ENCODE measurements around the gene HOMER3.

HOMER3 gene

DNA sequence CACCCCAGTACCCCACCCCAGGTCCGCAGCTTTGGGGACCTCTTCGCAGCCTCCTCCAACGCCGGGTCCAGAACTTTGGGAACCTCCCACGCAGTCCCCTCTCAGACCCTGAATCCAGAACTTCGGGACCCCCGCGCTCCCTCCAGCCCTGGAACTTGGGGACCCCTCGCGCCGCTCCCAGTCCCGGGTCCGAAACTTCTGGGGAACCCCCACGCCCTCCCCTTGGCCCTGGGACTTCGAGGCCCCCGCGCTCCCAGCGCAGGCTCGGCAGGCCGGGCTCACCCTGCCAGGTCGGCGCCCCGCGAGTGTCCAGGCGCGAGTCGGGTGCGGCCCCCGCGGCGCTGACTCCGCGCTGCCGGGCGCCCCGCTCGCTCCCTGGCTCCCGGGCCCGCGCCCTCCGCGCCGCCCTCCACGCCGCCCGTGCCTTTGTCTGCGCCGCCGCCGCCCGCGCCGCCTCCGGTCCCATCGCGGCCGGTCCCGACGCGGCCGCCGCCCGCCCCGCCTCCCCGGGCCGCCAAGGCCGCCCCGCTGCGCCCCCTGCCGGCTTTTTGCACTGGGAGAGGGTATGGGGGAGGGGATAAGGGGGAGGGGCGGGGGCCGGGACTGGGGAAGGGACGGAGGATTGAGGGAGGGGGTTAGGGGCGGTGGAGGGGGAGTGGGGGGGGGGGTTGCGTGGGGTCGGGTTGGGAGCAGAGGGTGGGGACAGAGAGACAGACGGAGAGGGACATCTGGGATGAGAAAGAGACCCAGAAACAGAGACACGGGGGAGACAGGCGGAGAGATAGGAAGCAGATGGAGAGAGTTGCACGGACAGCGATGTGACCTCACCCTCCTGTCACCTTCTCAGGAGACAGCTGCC, at the start of gene HOMER3:
Gene HOMER3 (minus strand): TSS at position 449 of the 859 bp plus-strand sequence. CDS start 2,235 bp downstream, outside the sequence.
- DNase-seq: peak; percentile 80

DNA sequence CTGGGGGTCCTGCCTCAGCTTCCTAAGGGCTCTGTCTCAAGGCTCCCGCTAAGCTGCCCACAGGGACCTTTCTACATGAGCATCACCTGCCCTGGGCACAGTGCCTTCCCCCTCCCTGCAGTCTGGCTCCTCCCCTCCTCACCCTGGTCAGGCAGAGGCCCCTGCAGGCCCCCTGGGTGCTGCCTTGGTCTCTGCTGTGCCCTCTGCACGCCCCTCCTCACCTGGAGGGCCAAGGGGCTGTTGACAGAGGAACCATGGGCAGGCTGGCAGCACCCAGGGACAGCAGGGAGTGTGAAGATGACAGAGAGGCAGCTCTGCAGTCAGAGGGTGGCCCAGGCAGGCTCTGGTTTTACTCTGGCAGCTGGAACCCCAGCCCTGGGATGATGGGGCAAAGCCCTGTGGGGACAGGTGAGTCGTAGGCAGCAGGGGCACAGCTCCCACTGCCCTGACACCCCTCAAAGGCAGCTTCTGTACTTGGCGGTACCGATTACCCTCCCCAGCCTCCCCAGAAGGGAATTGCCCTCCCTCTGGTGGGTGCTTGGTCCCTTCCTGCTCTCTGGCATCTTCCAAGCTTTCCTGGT, 49.2 kb upstream of the HOMER3 start:
- no peak for DNase-seq

DNA sequence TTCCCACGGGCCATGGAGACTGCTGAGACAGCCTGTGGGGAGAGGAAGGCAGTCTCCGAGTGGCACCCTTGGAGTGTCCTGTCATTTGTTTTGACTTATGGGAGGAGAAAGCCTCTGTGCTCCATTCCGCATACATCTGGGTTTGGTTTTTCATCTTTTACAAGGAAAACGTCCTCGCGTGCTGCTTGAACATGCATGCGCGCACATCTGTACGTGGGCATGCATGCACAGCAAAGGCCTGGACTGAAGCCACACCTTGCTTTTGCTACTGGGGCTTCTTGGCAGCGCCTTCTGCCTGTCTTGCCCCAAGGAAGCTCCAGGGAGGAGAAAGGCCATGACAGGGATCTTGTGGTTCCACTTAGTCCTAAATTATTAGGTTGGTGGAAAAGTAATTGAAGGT, 48.3 kb upstream of the HOMER3 start:
- DNase-seq: no peak

DNA sequence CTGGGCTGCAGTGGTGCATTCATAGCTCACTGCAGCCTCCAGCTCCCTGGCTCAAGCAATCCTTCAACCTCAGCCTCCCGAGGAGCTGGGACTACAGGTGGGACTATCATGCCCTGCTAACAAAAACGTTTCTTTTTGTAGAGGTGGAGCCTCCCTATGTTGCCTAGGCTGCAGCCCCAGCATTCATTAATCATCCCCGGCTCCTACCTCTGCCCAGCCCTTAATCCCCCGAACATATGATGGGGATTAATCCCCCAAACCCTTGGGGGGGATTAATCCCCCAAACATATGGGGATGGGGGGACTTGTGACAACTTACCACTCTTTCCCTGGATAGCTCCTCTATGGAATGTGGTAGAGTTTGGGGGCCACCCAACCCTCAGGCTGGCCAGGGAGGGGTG, 46.4 kb upstream of the HOMER3 start:
- no peak for DNase-seq

DNA sequence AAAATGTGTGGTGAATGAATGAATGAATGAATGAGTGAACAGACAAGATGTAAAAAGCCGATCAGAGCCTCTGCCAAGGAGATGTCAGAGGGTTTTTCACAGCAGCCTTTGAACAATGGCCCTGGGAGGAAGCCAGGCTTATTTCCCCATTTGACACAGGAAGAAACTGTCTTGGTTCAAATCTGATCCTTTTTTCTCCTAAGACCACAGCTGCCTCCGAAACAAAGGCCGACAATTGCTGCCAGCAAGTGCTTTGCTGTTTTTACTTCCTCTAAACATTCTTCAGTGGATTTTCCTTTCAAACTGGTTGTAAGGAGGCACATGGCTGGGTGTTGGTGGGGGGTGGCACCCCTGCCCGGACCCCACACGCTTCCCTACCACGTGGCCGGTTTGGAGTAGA, 44.2 kb upstream of the HOMER3 start:
- DNase-seq: peak; percentile 65

DNA sequence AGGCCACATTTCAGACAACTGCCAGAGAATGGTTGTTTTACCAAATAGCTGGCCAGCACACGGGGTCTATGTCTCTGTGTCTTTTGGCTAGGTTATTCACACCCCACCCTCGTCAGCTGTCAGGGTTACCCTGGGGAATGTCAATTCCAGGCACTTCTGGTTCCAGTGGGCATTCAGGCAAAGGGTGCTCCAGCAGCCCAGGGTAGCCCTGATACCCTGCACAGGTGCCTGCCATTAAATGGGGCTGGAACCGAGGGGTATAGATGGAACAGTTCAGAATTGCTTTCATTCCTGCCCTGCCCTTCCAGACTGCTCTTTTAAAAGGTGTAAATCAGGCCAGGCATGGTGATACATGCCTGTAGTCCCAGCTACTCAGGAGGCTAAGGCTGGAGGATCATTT, 43.2 kb upstream of the HOMER3 start:
- no peak for DNase-seq

DNA sequence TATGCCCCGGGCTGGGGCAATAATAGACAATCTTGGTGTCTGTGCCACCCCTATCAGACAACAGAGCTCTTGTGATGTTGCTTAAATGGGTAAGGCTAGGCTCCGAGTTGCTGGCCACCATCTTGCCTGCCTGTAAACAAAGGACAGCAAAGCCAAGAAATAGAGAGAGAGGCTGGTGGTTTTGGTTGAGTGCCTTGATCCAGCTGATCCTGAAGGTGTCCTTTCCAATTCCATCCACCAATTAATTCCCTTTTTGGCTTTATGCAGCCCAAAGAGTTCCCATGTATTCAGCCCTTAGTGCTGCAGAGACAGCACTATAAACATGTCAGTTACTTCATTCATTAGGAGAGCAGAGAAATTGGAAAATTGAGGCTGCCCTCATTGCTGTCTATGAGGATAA, 41.7 kb upstream of the HOMER3 start:
- no peak for DNase-seq

DNA sequence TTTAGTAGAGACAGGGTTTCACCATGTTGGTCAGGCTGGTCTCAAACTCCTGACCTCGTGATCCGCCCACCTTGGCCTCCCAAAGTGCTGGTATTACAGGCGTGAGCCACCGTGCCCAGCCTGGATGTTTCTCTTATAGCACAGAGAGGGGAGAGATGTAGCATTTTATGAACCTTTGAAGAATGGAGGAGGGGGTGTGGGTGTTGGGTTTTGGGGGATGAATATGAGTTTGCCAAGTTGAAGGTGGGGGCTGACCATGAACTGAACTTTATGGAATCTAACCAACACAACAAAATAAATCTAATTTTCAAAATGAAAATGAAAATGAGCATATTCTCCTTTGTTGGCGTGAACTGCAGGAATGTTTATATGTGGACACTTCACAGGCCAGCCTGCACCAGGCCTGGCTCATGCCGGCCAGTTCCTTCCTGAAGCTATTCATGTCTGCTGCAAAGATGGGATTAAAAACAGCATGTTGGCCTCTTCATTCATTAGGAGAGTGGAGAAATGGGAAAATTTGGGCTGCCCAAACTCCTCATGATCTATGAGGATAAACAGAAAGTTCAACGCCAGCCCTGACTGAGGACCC, 39.5 kb upstream of the HOMER3 start:
- no peak for DNase-seq

DNA sequence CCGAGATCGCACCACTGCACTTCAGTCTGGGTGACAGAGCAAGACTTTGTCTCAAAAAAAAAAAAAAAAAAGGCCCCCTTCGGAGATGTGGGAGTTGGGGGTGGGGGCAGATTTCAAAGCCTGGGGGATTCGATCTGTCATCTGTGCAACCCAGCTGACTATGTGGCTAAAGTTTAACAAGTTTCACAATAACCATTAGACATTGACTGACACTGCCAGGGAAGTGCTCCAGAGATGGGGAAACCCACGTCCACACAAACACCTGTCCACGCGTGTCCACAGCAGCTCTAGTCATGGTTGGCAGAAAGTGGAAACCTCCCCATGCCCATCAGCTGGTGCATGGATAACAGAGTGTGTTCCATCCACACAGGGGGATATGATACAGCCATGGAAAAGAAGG, 37.6 kb upstream of the HOMER3 start:
- DNase-seq: no peak

DNA sequence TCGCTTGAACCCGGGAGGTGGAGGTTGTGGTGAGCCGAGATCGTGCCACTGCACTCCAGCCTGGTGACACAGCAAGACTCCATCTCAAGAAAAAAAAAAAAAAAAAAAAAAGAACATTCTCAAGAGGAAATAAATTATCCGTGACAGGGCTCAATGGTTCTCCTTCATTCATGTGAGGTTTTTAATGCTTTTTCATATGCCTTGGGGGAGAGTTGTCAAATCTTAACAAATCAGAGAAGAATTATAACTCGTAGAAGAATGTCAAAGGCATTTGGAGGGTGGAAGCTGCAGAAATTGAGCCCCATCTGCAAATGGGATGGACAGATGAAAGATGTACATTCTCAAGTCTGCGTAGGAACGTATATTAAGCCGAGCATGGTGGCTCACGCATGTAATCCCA, 34.9 kb upstream of the HOMER3 start:
- no peak for DNase-seq

DNA sequence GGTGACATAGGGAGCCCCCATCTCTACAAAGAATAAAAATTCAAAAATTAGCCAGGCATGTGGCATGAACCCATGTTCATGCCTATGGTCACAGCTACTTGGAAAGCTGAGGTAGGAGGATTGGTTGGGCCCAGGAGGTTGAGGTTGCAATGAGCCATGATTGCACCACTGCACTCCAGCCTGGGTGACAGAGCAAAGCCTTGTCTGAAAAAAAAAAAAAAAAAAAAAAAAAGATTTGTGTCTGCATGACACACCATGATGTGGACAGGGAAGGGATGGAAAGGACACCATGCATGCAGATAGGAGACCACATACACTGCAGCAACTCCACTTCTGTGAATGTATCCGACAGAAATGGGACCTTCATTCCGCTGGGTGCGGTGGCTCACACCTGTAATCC, 34.0 kb upstream of the HOMER3 start:
- no peak for DNase-seq

DNA sequence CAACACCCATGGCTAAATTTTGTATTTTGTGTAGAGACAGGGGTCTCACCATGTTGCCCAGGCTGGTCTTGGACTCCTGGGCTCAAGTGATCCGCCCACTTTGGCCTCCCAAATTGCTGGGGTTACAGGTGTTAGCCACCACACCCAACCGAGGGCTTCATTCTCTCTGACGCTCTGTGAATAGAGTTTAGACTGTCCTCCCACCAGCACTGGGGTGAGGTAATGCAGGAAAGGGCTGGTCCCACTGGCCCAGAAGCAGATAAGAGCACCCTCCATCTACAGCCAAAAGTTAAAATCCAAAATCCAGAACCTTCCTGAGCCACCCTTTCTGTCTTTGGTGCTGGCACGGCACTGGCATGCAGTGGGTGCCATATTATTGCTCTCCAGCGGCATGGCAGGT, 31.8 kb upstream of the HOMER3 start:
- DNase-seq: no peak

DNA sequence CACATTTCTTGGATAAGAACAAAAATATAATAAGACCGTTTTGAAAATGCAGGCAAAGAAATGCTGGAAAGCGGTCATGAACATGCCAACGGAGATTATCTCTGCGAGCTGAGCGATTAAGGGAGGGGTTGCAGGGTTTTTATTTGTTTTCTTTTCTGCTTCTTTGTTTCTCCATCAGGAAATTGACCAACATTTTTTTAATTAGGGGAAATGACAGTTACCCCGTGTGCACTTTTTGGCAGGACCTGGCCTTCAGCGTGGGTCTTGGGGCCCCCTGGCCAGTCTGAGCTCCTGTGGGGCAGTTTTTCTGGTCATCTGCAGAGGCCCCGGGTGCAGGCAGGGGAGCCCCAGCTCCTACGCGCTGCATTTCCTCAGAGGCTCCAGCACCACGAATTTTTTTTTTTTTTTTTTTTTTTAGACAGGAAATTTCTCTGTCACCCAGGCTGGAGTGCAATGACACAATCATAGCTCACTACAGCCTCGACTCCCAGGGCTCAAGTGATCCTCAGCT, 31.3 kb upstream of the HOMER3 start:
- DNase-seq: no peak

DNA sequence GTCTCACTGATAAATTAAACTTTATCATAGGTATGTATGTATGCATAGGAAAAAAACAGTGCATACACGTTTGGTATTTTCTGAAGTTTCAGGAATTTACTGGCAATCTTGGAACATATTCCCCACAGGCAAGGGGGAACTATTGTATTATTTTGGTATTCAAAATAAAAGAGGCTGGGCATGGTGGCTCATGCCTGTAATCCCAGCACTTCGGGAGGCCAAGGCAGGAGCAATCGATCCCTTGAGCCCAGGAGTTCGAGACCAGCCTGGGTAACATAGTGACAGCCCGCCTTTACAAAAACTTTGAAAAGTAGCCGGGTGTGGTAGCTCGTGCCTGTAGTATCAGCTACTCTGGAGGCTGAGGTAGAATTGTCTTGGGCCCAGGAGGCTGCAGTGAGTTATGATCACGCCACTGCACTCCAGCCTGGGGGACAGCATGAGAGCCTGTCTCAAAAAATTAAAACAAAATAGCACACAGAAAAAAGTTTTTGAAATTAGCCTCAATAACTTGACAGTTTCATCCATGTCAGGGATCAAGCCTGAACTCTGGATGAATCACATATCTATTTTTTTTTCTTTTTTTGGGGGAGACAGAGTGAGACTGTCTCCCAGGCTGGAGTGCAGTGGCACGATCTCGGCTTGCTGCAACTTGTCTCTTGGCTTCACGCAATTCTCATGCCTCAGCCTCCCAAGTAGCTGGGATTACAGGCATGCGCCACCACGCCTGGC, 29.1 kb upstream of the HOMER3 start:
- DNase-seq: no peak

DNA sequence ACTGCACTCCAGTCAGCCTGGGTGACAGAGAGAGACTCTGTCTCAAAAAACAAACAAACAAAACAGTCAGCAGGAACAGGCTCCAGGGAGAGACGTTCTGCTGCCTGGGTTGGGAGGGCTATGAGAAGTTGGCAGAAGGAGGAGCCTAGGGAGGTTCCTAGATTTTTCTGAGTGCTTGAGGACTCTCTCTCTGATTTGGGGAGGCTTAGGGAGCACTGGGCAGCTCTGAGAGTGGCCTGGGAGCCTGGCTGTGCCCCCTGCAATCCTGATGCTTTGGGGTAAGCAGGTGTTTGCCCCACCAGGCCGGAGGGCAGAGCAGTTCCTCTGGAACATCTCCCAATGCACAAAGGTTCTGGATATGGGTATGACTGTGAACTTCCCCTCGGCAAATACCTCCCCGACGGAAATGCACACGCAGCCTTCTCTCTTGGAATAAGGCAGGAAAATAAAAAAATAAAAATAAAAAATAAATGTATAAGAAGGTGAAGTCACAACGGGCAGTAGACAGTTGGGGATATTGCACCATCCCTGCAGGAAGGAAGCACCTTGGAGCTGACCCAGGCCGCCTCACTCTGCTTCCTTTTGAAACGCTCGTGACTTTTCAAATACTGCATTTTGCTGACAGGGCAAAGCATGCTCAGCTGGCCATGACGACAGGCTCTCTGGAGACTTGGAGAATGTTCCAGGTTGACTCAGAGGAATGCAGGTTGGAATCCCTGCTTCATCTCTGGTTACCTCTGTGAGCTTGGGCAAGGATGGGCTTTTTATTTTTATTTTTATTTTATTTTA, 26.5 kb upstream of the HOMER3 start:
- DNase-seq: no peak

DNA sequence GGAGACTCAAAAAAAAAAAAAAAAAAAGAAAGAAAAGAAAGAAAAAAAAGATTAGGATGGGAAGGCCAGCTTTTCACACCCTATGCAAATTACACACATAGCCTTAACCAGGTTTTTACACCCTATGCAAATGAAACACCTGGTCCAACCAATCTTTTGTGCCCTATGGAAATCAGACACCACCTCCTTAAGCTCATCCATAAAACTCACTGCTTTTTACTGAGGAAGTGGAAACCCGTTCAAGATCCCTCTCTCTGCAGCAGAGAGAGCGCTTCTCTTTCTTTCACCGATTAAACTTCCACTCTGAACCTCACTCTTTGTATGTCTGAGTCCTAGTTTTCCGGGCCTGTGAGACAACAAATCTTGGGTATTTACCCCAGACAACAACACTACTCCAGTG, 25.3 kb upstream of the HOMER3 start:
- no peak for DNase-seq

DNA sequence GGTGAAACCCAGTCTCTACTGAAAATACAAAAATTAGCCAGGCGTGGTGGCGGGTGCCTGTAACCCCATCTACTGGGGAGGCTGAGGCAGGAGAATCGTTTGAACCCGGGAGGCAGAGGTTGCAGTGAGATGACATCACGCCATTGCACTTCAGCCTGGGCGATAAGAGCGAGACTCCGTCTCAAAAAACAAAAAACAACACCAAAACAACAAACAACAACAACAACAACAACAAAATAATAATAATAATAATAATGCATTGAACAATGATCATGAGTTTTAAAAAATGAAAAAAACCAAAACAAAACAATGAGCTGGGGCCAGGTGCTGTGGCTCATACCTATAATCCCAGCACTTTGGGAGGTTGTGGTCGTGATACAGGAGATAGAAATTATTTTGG, 23.1 kb upstream of the HOMER3 start:
- no peak for DNase-seq

DNA sequence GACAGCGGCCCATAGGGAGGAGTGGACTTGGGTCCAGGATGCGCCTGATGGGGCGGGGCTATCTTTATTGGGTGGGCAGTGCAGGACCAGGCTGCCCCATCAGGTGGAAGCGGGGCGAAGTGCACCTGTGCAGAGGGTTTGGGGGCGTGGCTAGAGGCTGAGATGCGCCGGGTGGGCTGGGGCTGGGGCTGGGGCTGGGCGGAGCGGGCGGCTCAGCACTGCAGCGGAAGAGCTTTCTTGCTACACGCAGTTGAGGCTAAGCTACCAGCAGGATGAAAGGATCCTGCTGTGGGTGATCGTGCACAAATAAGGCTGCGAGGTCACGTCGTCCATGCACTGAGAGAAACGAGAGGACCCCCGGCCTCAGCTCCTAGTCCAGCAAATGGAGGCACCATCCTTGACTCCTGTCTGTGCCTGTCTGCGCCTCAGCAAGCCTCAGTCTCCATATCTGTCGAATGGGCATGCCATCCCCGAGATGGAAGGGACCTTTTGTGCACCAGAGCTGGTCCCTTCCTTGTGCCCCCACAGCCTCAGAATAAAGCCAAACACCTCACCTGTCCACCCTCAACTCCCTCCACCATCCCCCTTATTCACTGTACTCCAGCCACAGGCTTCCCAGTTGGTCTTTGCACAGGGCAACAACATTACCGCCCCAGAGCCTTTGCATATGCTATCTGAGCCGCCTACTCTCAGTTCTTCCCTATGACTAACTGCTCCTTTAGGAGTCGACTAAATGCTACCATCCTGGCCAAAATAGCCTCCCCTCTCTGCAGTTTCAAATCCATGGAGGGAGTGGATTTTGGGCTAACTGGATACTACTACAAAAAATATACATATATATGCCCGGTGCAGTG, 21.0 kb upstream of the HOMER3 start:
- DNase-seq: no peak

DNA sequence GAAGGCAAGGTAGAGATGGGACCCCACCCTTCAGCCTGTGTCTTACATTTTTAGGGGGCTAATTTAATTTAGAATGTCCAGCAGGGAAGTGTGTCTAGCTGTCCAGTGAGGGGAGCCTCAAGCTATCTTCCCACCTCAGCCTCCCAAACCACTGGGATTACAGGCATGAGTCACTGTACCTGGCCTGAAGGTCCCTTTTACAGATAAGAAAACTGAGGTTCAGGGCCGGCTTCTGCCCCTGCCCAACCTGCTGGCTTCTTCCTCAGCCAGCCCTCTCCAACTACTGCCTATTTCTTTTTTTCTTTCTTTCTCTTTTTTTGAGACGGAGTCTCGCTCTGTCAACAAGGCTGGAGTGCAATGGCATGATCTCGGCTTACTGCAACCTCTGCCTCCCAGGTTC, 19.4 kb upstream of the HOMER3 start:
- DNase-seq: no peak

DNA sequence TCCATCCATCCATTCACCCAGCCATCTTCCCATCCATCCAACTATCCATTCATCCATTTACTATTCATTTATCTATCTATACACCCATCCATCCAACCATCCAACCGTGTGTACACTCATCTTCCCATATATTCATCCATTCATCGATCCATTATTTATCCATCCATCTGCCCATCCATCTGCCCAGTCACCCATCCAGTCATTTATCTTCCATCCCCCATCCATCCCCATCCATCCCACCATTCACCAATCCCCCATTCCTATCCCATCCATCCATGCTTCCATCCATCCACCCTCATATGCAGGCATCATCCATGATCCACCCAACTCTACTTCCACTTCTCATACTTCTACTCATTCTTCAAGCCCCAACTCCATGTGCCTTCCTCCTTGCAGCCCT, 14.0 kb upstream of the HOMER3 start:
- no peak for DNase-seq

DNA sequence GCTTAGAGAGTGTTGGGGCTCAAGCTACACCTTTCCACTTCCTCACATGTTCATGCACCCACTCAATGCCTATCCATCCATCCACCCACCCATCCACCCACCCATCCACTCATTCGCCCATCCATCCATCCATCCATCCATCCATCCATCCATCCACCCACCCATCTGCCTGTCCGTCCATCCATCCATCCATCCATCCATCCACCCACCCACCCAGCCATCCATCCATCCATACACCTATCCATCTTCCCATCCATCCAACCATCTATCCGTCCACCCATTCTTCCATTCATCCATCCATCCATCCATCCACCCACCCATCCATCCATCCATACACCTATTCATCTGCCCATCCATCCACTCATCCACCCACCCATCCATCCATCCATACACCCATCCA, 13.1 kb upstream of the HOMER3 start:
- no peak for DNase-seq
